Measurements from ENCODE around the gene BACH2. TPM values are rescaled to one million over a fixed set of nuclear protein-coding genes. Genes with fewer than 3 reads are reported as not detected.
"Not testable (repeated sequence)": the region's sequence is repeated elsewhere in the genome, so short reads cannot be mapped to it uniquely, and the experiment has no call there.

BACH2 gene
- total and polyA plus RNA-seq, 2 of the 8 experiments (the other 6 are each of a cell fraction or from before 2014, with no cell fraction given) = 1.9 to 5.9 TPM

DNA sequence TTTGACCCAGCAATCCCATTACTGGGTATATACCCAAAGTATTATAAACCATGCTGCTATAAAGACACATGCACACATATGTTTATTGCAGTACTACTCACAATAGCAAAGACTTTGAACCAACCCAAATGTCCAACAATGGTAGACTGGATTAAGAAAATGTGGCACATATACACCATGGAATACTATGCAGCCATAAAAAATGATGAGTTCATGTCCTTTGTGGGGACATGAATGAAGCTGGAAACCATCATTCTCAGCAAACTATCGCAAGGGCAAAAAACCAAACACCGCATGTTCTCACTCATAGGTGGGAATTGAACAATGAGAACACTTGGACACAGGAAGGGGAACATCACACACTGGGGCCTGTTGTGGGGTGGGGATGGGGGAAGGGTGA is 168.0 kb downstream of the BACH2 start:
- H3K23me2 ChIP-seq (ENCODE audit: low read depth, low read length); H2AFZ ChIP-seq (ENCODE audit: low read length); H3K4ac ChIP-seq (replicated peaks; ENCODE audit: insufficient read length, low read depth, low read length); H2AK5ac ChIP-seq (ENCODE audit: low read depth, low read length); H2BK12ac ChIP-seq (ENCODE audit: low read depth, low read length); H2BK15ac ChIP-seq (ENCODE audit: low read length); H3K18ac ChIP-seq (ENCODE audit: extremely low read depth, low read length); H3K36me3 ChIP-seq (ENCODE audit: control insufficient read depth in 2 of 4, insufficient read depth in 4 of 4, low read length in 3 of 4); H3K27me3 ChIP-seq (replicated peaks in 1 of 4; ENCODE audit: control insufficient read depth in 3 of 4, extremely low read depth in 1 of 4, insufficient read depth in 3 of 4, low read length in 3 of 4); H3K14ac ChIP-seq (ENCODE audit: insufficient read length); H3K23ac ChIP-seq (ENCODE audit: insufficient read length); H3K79me2 ChIP-seq (ENCODE audit: control insufficient read depth in 1 of 2, insufficient read depth in 2 of 2, low read length in 2 of 2); H3K27ac ChIP-seq (ENCODE audit: low read depth, low read length); H4K8ac ChIP-seq (ENCODE audit: extremely low read depth, insufficient read depth, low read length); H2BK120ac ChIP-seq (replicated peaks; ENCODE audit: low read depth, low read length); H3K4me2 ChIP-seq (ENCODE audit: insufficient read depth in 1 of 2, low read depth in 2 of 2, low read length in 2 of 2); H3K79me1 ChIP-seq (ENCODE audit: low read depth, low read length); CTCF ChIA-PET (ENCODE audit: partially characterized antibody); DNase-seq (ENCODE audit: low read depth in 1 of 2, low spot score in 2 of 2); H3K4me1 ChIP-seq (replicated peaks in 1 of 4; ENCODE audit: control insufficient read depth in 3 of 4, insufficient read depth in 4 of 4, low read length in 3 of 4); H3K9ac ChIP-seq (replicated peaks in 1 of 4; ENCODE audit: extremely low read depth in 1 of 4, low read depth in 3 of 4, low read length in 3 of 4); H3K56ac ChIP-seq (replicated peaks; ENCODE audit: insufficient read length, low read depth, low read length); H3K4me3 ChIP-seq (ENCODE audit: extremely low read depth in 1 of 4, insufficient read depth in 2 of 4, low read depth in 3 of 4, low read length in 4 of 4); POLR2A ChIA-PET (ENCODE audit: partially characterized antibody); H4K91ac ChIP-seq (replicated peaks; ENCODE audit: insufficient read length, low read length); FAIRE-seq; H4K20me1 ChIP-seq (replicated peaks in 1 of 2; ENCODE audit: control insufficient read depth in 1 of 2, insufficient read depth in 2 of 2, low read length in 2 of 2); H2BK5ac ChIP-seq (ENCODE audit: low read depth, low read length); H4K5ac ChIP-seq (ENCODE audit: insufficient read length, low read depth, low read length); H3K9me3 ChIP-seq (ENCODE audit: insufficient read depth in 2 of 2, low read depth in 1 of 2, low read length in 1 of 2); H2BK20ac ChIP-seq (ENCODE audit: low read length): not testable (repeated sequence)
- WGBS, 2 experiments (ENCODE audit: extremely low coverage in 1 of 2, insufficient coverage in 1 of 2, insufficient read length in 1 of 2, insufficient replicate concordance in 2 of 2, low coverage in 1 of 2, low lambda C conversion rate in 2 of 2, missing lambda C conversion rate in 1 of 2) = 50% methylated on average over 2 of the region's 2 CpGs; no CpG with 5 or more reads in 1 of the 2 experiments
